A549 (cell line): ENCODE results near the gene CDHR2. TPM values are rescaled to one million over a fixed set of nuclear protein-coding genes. Genes with fewer than 3 reads are reported as not detected.
A peak's percentile ranks its signal among the peaks of the same experiment; 100 is the strongest.
"Not testable (repeated sequence)": the region's sequence is repeated elsewhere in the genome, so short reads cannot be mapped to it uniquely, and the experiment has no call there.

ENCODE experiments used
- ATAC-seq, 2 experiments: fragments of 200-7000 bp in 1 of 2; fragments of >200 bp in 1 of 2; cut with Nextera tagmentation in 1 of 2; cut with Tn5 transposase in 1 of 2; 3 replicates each; pipeline versions ENCODE4 v1.8.0 to v1.9.1; 2018 to 2020; ENCODE audit warnings: mild to moderate bottlenecking in 1 of 2, moderate library complexity in 1 of 2
- CTCF ChIA-PET: fragments of 300-600 bp; sonication (Branson Sonifier 250); formaldehyde crosslinking; extraction: SDS; loops from one replicate; lab custom pipeline; 2021; ENCODE audit warnings: antibody characterized with exemption, inconsistent platforms; lab: Yijun Ruan, JAX
- POLR2A ChIA-PET: fragments of 350-600 bp; formaldehyde crosslinking; extraction: SDS; loops from one replicate; lab custom pipeline; 2021; ENCODE audit warnings: antibody characterized with exemption, inconsistent platforms; lab: Yijun Ruan, JAX
- DNase-seq, 2 experiments: peaks; one replicate each; pipeline versions ENCODE4 v3.0.0 to v3.0.0-alpha.2; 2011 to 2016; ENCODE audit warnings: low read depth in 1 of 2, low spot score in 1 of 2
- FAIRE-seq: peaks from 2 replicates; lab custom pipeline; 2011; peaks lifted over from hg19 to GRCh38; lab: Jason Lieb, UNC
- H3K27ac ChIP-seq, 2 experiments: fragments of >200 bp; sonication (Bioruptor Twin); formaldehyde crosslinking; 3 replicates each; pipeline ENCODE4 v1.5.1; 2016 to 2017
- H3K4me1 ChIP-seq: fragments of >200 bp; sonication (Bioruptor Twin); formaldehyde crosslinking; 3 replicates; pipeline ENCODE4 v1.6.1; 2016
- H3K4me2 ChIP-seq: fragments of >200 bp; sonication (Bioruptor Twin); formaldehyde crosslinking; 3 replicates; pipeline ENCODE4 v1.6.1; 2016
- H3K4me3 ChIP-seq: fragments of >200 bp; sonication (Bioruptor Twin); formaldehyde crosslinking; 3 replicates; pipeline ENCODE4 v1.5.1; 2016
- H3K9me3 ChIP-seq: fragments of >200 bp; sonication (Bioruptor Twin); formaldehyde crosslinking; 3 replicates; pipeline ENCODE4 v1.6.1; 2016
- CEBPB ChIP-seq, 2 experiments: fragments of >200 bp in 1 of 2; sonication (Bioruptor Twin) in 1 of 2; formaldehyde crosslinking in 1 of 2; IDR thresholded peaks; 2 replicates each; pipeline ENCODE4 v1.6.1; 2012 to 2016
- EHMT2 ChIP-seq: fragments of 200-600 bp; sonication (generic); IDR thresholded peaks from 2 replicates; pipeline ENCODE4 v1.6.1; 2016; ENCODE audit warnings: antibody characterized with exemption, low read depth, mild to moderate bottlenecking, moderate library complexity
- HEYL ChIP-seq: fragments of 250-450 bp; sonication (Bioruptor Pico); IDR thresholded peaks from 2 replicates; pipeline ENCODE4 v1.8.0; 2021; ENCODE audit warnings: mild to moderate bottlenecking, moderate library complexity
- HOXA7 ChIP-seq: fragments of 250-450 bp; sonication (Bioruptor Pico); IDR thresholded peaks from 2 replicates; pipeline ENCODE4 v1.5.0; 2020; ENCODE audit warnings: mild to moderate bottlenecking, moderate library complexity
- JUNB ChIP-seq: fragments of >200 bp; sonication (Bioruptor Twin); formaldehyde crosslinking; IDR thresholded peaks from 2 replicates; pipeline ENCODE4 v1.6.1; 2016
- KDM1A ChIP-seq: fragments of 200-600 bp; sonication (generic); IDR thresholded peaks from 2 replicates; pipeline ENCODE4 v1.6.1; 2016; ENCODE audit warnings: low read depth, mild to moderate bottlenecking
- PHF8 ChIP-seq: fragments of 200-600 bp; sonication (generic); IDR thresholded peaks from 2 replicates; pipeline ENCODE4 v1.6.1; 2016; ENCODE audit warnings: low read depth, mild to moderate bottlenecking, antibody characterized with exemption, moderate library complexity, borderline replicate concordance
- RAD21 ChIP-seq, 2 experiments: fragments of >200 bp in 1 of 2; sonication (Bioruptor Twin) in 1 of 2; formaldehyde crosslinking in 1 of 2; IDR thresholded peaks in 1 of 2; conservative IDR thresholded peaks in 1 of 2; 2 replicates in 1 of 2; 3 replicates in 1 of 2; pipeline ENCODE4 v1.6.1; 2012 to 2018; ENCODE audit warnings: inconsistent platforms in 1 of 2
- RARB ChIP-seq: fragments of 250-450 bp; sonication (Bioruptor Pico); IDR thresholded peaks from 2 replicates; pipeline ENCODE4 v1.8.0; 2021; ENCODE audit warnings: mild to moderate bottlenecking, moderate library complexity
- SMC3 ChIP-seq: fragments of >200 bp; sonication (Bioruptor Twin); formaldehyde crosslinking; IDR thresholded peaks from 3 replicates; pipeline ENCODE4 v1.6.1; 2018; ENCODE audit warnings: inconsistent platforms
- SREBF2 ChIP-seq: fragments of 450-650 bp; IDR thresholded peaks from 2 replicates; pipeline ENCODE4 v1.6.1; 2014; ENCODE audit warnings: mild to moderate bottlenecking, moderate library complexity
- ZC3H11A ChIP-seq: fragments of 450-650 bp; IDR thresholded peaks from 2 replicates; pipeline ENCODE4 v1.6.1; 2014; ENCODE audit warnings: antibody characterized with exemption, mild to moderate bottlenecking
- WGBS: methylation state at CpG from one replicate; pipeline ENCODE4 v1.1.6; 2017; ENCODE audit errors: missing lambda C conversion rate; 5-methylcytosine and 5-hydroxymethylcytosine counted together
- polyA plus RNA-seq, 4 experiments: library from polyadenylated mRNA; depleted of rRNA in 3 of 4; stranded (reverse); fragments of >200 nt; fragmentation: RNase III in 1 of 4; extraction: RNeasy Plus Mini Kit Qiagen cat#74134 plus additional on column Dnase treatment in 1 of 4; gene quantifications; 2 replicates in 3 of 4; 3 replicates in 1 of 4; pipeline ENCODE4 v1.2.3, GENCODE V29; 2011 to 2017
- TF ChIP-seq, protein P1 (sequence below): fragments of 250-450 bp; sonication (Bioruptor Pico); IDR thresholded peaks from 2 replicates; pipeline ENCODE4 v1.5.0; 2021; ENCODE audit warnings: mild to moderate bottlenecking, moderate library complexity, borderline replicate concordance

The CDHR2 gene
- polyA plus RNA-seq, 2 of the 4 experiments (the other 2 are of a cell fraction): 0.09 TPM; not detected in 1

- ChIA-PET CTCF (interaction anchor here (1.1 kb wide), 1 partner anchor 54 kb away, joined by 4 read pairs; no protein-coding TSS in a partner anchor), POLR2A (no interaction called here)
- Histone ChIP-seq H3K9me3 (no peaks in the 10 kb centered on the region), H3K4me2 (no peak overlapping the region), H3K4me1 (no peaks in the 10 kb centered on the region), H3K27ac (no peak overlapping the region), H3K4me3 (no peak overlapping the region)
- TF ChIP-seq, protein P1, sequence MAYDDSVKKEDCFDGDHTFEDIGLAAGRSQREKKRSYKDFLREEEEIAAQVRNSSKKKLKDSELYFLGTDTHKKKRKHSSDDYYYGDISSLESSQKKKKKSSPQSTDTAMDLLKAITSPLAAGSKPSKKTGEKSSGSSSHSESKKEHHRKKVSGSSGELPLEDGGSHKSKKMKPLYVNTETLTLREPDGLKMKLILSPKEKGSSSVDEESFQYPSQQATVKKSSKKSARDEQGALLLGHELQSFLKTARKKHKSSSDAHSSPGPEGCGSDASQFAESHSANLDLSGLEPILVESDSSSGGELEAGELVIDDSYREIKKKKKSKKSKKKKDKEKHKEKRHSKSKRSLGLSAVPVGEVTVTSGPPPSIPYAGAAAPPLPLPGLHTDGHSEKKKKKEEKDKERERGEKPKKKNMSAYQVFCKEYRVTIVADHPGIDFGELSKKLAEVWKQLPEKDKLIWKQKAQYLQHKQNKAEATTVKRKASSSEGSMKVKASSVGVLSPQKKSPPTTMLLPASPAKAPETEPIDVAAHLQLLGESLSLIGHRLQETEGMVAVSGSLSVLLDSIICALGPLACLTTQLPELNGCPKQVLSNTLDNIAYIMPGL (CRISPR knock-in tag): no peak
- no peak for TF ChIP-seq JUNB
- DNase-seq (no peak), ATAC-seq (peak in 1 of 2 experiments; percentile 62; a peak in 3 of 6 replicates), FAIRE-seq (no peak)
- 94% methylated on average over 88 of the region's 98 CpGs for WGBS
Observed at GRCh38 chr5:176596689-176597416, 47.7 kb downstream of the CDHR2 start.

GRCh38 chr5:176597417-176598389, 48.6 kb downstream of the CDHR2 start:
- ChIA-PET CTCF (interaction anchor here (1.1 to 1.2 kb wide), 2 partner anchors 19 to 63 kb away, joined by 3 to 5 read pairs; no protein-coding TSS in a partner anchor), POLR2A (no interaction called here)
- H3K4me3 ChIP-seq: no peak overlapping the region
- WGBS: 88% methylated on average over 44 of the region's 47 CpGs
- FAIRE-seq (no peak), DNase-seq (no peak), ATAC-seq (peak in 1 of 2 experiments; percentile 30; a peak in 2 of 6 replicates)
- H3K9me3 ChIP-seq: no peaks in the 10 kb centered on the region
- TF ChIP-seq RAD21 (conservative IDR thresholded peaks at IDR 0.05 in 1 of 2, IDR thresholded peaks at IDR 0.05 in 1 of 2) (peak in 1 of 2 experiments; percentile 28; a peak in 1 of 5 replicates), HEYL (CRISPR knock-in tag) (no peak)
- no peaks in the 10 kb centered on the region for H3K4me1 ChIP-seq
- no peak overlapping the region for H3K4me2 ChIP-seq
- no peak overlapping the region for H3K27ac ChIP-seq

DNA sequence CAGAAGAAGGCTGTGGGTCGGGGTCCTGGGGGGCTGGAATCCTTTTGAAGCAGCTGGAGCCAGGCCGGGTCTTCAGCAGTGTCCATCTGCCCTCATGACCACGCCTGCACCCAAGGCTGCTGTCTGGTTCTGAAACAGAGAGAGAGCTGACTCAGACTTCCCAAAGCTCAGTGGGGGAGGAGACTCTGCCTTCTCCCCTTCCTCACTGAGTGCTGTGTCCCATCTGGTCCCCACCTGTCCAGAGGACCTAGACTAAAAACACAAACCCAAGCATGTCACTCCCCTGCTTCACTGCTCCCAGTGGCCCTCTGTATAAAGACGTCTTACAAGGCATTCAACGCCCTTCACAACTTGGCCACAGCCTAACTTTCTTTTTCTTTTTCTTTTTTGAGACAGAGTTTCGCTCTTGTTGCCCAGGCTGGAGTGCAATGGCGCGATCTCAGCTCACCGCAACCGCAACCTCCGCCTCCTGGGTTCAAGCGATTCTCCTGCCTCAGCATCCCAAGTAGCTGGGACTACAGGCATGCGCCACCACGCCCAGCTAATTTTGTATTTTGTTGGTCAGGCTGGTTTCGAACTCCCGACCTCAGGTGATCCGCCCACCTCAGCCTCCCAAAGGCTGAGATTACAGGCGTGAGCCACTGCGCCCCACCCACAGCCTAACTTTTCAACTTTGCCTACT, 50.7 kb downstream of the CDHR2 start:
- DNase-seq, ATAC-seq, H3K4me1 ChIP-seq, FAIRE-seq, H3K27ac ChIP-seq, POLR2A ChIA-PET, H3K9me3 ChIP-seq, H3K4me3 ChIP-seq, H3K4me2 ChIP-seq: not testable (repeated sequence)
- CTCF ChIA-PET: interaction anchor here (0.7 to 1.2 kb wide), 3 partner anchors 10 to 58 kb away, joined by 3 read pairs; no protein-coding TSS in a partner anchor
- 91% methylated on average over 18 of the region's 19 CpGs for WGBS

DNA sequence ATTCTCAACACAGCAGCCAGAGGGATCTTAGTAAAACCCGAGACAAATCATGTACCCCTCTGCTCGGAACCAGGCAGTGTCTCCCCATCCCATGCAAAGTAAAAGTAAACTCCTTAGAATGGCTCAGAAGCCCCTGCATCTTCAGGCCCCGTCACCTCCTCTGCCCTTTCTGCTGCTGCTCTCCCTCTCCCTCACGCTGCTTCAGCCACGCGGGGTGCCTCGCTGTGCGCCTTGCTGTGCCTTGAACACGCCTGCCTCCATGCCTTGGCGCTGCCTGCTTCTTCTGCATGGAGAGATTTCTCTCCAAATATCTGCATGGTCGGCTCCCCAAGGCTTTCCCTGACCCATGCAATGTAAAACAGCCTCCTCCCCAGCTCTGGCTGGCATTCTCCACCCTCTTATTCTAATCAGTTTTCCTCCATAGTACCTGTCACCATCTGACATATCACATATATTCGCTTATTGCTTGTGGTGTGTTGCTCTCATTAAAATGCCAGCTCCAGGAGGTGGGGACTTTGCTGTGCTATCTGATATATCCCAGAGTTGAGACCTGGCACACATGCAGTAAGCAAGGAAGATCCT, 52.9 kb downstream of the CDHR2 start:
- ATAC-seq (no peak), FAIRE-seq (no peak), DNase-seq (no peak)
- Histone ChIP-seq H3K9me3 (no peaks in the 10 kb centered on the region), H3K4me3 (no peak overlapping the region), H3K27ac (no peak overlapping the region), H3K4me2 (no peak overlapping the region), H3K4me1 (0 out of 3 replicates have a peak, but pooled peaks cover 7% of the 10 kb centered on the region)
- ChIA-PET CTCF (interaction anchor here (0.8 to 3.0 kb wide), 6 partner anchors 15 to 872 kb away, joined by 3 to 11 read pairs (median 6); no protein-coding TSS in a partner anchor), POLR2A (no interaction called here)
- TF ChIP-seq JUNB: no peak
- no peak for TF ChIP-seq SREBF2
- no peak for TF ChIP-seq SMC3
- TF ChIP-seq EHMT2: no peak
- TF ChIP-seq HOXA7 (CRISPR knock-in tag): no peak
- no peak for TF ChIP-seq CEBPB (IDR thresholded peaks at IDR 0.05)
- TF ChIP-seq KDM1A: no peak
- TF ChIP-seq PHF8: no peak
- no peak for TF ChIP-seq RARB
- no peak for TF ChIP-seq ZC3H11A
- WGBS: 75% methylated on average over 12 of the region's 12 CpGs
